Fibroblast of skin of left biceps (primary cell): ENCODE results near the gene CD3E.
"Not testable (repeated sequence)": the region's sequence is repeated elsewhere in the genome, so short reads cannot be mapped to it uniquely, and the experiment has no call there.

Source experiments
- DNase-seq, 2 experiments: peaks; one replicate each; pipeline ENCODE4 v3.0.0-alpha.2; 2013; ENCODE audit warnings: low read depth in 2 of 2

The CD3E gene

DNA sequence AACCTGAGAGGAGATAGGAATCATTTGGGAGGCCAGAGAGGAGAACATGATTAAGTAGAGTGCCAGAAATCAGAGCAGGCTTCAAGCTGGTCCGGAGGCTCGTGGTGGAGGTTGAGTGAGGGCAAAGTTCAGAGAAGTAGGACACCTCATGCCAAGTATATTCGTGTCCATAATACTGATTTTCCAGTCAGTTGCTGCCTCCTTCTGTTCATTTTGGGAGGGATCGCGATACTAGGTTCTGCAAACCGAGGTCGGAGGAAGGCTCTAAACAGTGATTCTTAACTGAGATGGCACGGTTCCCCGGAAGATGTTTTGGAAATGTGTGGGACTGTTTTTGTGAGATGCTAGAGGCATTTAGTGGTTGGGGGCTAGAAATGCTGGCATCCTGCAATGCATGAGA lies 13.6 kb upstream of the CD3E start:
- DNase-seq, result no peak

DNA sequence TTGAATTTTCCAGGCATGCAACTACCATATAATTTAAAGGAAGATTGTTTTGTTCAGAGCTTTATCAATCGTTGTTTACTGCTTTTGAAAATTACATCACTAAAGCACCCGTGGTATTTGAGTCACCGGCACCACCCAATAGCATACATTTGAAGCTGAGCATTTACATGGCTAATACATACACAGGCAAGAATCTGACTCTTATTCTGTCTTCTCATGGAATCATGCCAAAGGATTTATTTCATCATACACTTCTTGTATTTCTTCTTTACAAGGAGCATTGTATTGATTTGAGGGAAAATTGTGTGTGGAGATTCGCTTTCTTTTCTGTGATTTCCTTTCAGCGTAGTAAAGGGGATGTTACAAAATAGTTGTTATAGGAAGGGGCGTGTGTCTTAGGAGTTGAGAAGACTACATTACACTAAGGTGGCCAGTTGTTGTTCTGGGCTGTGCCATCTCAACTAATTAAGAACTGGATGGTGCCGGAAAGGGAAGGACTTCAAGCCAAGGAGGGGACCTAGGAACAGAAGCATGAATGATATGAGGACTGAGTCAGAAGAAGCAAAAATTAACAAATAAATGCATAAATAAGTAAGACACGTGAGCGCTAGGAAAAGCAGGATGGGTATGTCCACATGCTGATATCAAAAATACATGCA lies 12.9 kb upstream of the CD3E start:
- peak in 1 of 2 experiments; percentile 2 for DNase-seq

DNA sequence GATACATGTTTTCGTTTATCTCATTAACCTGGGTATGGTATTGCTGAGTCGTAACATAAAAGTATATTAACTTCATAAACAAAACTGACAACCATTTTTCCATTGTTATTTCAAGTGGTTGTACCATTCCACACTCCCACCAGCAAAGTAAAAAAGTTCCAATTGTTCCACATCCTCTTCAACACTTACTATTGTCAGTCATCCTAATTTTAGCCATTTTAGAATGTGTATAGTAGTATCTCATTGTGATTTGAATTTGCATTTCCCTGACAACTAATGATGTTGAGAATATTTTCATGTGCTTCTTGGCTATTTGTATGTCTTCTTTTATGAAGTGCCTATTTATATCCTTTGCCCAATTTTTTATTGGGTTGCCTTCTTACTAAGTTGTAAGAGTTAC lies 10.5 kb upstream of the CD3E start:
- DNase-seq, result no peak

DNA sequence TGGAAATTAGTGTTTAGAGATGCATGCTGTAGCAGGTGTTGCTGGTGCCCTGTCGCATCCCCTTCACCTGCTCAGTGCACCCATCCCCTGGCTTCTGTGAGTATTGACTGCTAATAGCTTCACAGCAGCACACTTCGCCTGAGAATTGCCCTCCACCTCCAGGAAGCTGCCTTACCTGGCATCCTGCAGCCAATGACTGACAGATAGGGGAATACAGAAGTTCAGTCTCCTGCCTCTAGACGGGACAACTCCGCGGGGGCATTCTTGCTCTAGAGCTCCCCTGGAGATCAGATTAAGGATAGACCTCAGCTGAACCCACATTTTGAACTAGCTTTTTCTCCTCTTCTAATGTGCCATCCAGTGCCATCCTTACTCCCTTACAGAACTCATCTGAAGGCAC lies 9.3 kb upstream of the CD3E start:
- no peak for DNase-seq

DNA sequence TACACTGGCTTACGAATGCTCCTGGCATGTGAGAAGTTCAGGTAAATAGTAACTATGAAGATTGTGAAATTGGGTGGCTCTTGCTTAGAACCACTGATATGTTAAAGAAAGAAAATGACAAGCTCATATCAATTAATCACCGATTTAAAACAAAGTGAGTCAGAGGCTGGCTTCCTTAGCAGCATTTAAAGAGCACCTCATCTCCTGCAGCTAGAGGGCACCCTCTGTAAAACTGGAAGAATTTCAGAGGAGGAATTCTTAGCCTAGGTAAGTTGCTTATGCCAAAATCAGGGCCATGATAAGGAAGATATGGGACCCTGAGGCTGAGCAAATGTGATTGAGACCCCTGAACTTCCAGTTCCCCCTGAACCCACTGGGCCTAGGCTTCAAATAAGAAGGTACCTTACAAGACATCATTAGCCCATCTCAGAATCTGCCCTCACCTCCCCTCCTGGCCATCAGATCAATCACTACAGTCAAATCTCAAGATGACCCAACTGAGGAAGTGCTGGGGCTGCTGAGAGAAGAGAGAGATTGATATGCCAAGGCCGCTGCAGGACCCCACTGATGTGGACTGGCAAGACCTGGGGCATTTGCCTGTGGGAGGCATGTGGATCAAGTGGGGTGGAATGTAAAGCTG lies 8.6 kb upstream of the CD3E start:
- DNase-seq, result no peak

DNA sequence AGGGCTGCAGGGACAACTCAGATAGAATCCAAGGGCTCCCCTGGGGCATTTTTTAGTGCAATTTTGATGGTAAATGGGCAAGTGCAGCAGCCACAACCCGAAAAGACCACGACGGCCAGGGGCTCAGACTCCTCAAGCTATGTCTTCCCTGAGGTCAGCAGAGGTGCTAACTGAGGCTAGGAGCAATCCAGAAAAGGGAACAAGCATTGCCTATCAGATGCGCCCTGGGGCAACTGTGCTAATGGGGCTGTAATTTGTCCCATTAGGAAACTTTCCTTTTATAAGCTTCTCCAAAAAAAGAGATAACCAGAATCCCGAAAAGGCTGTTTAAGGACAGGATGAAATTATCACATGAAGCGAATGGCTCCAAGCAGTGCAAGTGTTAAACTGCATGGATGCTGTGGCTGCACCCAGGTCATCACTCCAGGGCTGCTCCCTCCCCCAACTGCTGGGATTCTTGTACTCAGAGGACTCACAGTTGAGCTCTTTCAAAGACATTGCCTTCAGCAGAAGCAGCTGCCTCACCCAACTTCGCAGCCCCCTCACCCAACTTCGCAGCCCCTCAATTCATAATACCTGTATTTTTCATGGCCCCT lies 2.8 kb upstream of the CD3E start:
- DNase-seq, result no peak

DNA sequence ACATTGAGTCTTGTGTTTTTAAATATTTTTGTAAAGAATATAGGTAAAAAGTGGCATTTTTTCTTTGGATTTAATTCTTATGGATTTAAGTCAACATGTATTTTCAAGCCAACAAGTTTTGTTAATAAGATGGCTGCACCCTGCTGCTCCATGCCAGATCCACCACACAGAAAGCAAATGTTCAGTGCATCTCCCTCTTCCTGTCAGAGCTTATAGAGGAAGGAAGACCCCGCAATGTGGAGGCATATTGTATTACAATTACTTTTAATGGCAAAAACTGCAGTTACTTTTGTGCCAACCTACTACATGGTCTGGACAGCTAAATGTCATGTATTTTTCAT lies 333 bp upstream of the CD3E start:
- DNase-seq, result no peak

DNA sequence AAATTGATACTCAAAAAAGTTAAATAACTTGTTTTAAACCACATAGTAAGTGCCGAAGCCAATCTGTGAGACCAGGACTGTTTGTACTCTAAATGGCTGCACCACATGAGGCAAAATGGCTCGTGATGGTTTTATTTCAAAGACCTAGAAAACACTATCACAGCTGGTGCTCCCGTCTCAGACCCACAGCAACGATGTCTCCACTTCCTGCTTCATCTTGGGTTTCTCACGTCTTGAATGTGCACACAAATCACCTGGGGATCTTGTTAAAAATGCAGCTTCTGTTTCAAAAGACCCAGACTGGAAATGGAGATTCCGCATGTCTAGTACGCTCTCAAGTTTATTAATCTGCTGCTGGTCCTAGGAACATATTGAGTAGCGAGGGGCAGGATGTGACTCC lies 1.2 kb downstream of the CD3E start:
- no peak for DNase-seq

DNA sequence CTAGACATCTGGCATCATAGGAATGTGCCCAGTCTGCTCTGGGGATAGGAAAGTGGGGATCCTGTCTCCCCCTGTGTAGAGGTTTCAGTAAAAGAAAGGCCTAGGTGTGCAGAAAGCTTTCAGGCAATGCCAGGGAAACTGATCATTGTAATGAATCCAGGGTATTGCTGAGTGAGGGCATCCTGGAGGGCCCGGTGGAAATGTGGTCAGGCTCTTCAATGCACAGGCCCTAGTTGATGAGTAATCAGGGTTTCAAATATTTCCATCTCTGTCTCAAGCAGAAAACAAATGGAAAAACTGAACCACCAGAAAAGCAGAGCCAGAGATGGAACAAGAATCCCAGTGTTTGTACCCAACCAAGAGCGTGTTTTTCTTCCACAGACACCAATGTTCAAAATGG lies 2.0 kb downstream of the CD3E start:
- no peak for DNase-seq

DNA sequence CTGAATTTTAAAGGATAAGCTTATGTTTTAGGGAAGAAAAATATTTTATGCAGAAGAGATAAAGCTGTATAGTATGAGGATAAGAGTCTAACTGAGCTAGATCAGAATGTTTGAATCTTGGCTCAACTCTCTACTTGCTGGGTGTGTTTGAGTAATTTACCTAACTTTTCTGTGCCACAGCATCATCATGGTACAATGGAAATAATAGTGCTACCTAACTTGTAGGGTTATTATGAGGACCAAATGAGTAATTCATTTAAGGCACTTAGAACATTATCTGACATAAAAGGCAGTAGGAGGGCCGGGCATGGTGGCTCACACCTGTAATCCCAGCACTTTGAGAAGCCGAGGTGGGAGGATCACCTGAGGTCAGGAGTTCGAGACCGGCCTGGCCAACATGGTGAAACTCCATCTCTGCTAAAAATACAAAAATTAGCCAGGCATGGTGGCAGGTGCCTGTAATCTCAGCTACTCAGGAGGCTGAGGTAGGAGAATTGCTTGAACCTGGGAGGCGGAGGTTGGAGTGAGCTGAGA lies 4.5 kb downstream of the CD3E start:
- DNase-seq, result not testable (repeated sequence)

DNA sequence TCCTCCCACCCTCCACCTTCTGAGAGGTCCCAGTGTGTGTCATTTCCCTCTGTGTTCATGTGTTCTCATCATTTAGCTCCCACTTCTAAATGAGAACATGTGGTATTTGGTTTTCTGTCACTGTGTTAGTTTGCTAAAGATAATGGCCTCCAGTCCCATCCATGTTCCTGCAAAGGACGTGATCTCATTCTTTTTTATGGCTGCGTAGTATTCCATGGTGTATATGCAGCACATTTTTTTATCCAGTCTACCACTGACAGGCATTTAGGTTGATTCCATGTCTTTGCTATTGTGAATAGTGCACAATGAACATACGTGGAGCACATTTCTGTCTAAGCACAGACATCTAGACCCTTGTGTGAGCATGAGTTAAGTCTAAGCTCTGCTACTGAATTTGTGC lies 5.7 kb downstream of the CD3E start:
- DNase-seq, result no peak

DNA sequence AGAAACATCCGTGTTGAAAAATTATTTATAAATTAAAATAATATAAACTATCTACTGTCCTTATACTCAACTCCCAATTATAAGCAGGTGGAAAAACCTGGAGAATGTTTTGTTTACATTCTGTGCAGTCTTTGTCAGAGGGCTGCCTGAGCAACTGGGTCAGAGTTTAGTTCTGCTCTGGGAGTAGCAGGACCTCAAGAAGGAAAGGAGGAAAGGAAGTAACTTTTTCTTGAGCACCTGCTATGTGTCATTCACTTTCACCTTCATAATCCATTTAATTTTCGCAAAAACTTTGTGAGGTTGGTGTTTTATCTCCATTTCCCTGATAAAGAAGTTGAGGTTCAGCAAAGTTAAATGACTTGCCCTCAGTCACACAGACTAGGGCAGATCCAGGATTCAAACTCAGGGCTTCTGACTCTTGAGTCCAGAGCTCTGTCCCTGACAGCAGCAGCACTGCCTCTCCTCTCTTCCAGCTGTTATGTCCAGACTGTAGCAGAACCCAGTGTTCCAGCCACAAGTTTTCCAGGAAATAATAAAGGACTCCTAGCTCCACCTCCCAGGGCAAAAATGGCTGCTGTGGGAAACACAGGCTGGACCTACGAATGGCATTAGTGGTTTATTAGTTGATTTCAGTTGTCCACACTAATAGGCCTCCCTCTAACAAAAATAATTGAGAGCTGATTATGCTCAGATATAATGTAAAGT lies 6.4 kb downstream of the CD3E start:
- DNase-seq, result no peak

DNA sequence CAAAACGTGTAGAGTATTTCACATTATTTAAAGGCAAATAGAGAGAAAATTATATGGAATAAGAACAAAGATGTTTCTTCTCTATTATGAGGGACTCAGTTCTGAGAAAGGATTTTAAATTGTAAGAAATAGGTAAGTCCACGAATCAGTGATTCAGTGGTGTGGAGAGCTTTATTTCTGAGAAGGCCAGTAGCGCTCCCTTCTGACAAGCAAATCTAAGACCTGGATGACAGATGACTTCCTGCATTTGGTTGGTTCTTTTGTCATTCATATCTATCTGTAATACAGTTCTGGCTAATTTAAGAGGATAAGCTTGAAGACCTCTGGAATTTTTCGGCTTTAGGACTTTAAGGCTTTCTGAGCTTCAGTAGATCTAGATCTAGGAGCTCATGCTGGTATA lies 7.0 kb downstream of the CD3E start:
- DNase-seq, result no peak

DNA sequence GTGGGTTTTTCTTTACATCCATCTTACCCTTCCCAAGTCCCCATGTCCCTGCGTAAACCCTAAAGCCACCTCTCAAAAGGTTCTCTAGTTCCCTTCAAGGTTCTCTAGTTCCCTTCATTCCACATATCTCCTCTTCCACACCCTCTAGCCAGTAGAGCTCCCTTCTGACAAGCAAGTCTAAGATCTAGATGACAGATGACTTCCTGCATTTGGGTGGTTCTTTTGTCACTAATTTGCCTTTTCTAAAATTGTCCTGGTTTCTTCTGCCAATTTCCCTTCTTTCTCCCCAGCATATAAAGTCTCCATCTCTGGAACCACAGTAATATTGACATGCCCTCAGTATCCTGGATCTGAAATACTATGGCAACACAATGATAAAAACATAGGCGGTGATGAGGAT lies 7.8 kb downstream of the CD3E start:
- no peak for DNase-seq

DNA sequence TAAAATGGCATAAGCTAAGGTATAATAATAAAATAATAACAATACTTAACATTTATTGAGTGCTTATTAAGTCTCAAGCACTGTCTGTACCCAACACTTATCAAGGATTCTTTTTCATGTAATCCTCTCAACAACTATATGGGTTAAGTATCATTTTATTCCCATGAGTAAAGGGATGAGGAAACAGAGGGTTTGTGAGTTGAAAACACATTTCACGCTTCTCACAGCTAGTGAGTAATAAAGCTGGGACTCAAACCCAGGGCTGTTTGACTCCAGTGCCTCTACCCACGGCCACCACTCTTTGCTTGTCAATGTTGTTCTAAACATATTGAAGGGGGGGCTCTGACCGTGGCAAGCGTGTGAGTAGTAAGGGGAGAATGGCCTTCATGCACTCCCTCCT lies 8.7 kb downstream of the CD3E start:
- DNase-seq, result no peak

DNA sequence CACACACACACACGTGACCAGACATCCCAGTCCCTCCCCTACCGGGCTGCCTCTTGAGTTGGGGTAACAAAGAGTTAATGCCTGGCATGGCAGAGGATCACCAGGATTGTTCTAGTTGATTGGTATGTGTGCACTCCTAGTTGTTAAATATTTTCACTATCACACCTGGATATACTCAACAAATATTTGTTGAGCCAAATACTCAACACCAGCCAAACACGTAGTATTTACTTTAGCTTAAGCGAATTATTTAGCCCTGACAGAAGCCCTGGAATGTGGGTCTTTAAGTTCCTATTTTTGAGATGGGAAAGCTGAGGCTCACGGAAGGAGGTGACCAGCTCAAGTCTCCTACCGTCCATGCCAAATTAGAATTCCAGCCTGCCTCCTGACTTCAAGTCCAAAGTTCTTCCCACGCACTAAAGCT lies 10.5 kb downstream of the CD3E start:
- no peak for DNase-seq

DNA sequence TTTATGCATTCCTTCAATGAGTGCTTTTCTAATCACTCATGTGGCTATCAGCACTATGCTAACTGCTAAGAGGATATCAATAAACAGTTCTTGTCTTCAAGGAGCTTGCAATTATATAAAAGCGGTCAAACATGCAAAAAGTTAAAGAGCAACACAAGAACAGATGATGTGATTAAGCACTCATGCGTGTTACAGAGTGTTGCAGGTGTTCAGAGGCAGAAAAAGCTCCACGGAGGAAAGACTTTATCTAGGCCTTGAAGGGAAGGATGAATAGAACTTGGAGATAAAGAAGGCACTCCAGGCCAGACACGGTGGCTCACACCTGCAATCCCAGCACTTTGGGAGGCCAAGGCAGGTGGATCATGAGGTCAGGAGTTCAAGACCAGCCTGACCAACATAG lies 13.6 kb downstream of the CD3E start:
- no peak for DNase-seq

DNA sequence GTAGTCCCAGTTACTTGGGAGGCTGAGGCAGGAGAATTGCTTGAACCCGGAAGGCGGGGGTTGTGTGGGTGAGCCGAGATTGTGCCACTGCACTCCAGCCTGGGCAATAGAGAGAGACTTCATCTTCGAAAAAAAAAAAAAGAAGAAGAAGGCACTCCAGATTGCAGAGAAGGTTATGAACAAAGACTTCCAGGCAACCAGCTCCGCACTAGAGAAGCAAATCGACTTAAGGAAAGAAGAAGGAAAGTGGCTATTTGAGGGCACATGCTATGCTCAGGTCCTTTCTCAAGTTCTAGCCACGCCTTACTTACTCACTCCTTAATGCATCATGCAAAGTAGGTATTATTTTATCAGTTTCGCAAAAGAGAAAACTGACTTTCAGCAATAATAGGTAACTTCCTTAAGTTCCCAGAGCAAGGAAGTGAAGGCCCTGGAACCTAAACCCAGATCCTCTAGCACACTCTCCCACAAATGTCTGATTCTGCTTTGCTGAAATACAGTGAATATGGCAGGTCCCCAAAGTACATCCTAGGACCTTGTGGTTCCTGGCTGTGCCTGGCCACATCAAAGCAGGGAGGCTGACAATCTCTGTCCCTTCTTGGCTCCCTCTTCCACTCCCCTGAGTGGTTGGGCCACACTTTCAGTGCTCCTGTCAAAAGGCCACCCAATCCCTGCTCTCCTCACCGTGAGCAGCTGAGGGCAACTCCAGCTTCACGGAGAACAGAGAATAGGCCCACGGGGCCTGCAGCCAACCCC lies 14.2 kb downstream of the CD3E start:
- no peak for DNase-seq

DNA sequence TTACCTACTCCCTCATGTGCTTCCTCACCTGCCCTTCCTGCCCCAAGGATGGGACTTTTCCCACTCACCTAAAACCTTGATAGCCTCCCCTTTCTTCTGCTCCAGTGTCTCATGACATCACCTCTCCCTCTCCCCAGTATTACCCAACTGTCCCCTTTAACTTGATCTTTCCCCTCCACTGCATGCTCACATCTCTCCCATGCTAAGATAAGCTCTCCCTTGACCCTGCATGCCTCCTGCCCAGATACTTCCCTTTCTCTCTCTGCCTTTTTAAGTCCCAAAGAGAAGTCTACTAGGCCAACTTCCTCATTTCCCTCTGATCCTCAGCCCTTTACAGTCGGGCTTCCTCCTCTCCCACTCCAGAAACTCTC lies 14.8 kb downstream of the CD3E start:
- no peak for DNase-seq

DNA sequence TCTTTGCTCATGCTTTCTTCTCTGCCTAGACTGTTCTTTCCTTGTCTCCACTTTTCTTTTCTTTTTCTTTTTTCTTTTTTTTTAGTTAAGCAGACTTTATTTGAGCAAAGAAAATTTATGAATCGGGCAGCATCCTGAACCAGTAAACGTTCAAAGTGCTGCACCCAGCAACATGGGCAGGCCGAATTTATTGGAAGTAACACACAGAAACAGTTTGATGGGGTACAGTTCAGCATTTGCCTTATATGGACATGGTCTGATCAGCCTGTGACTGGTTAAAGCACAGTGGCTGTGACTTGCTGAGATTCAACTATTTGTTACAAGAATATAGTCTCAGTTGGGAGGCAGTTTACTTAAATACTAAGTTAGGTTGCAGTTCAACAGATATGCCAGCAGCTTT lies 16.0 kb downstream of the CD3E start:
- no peak for DNase-seq

DNA sequence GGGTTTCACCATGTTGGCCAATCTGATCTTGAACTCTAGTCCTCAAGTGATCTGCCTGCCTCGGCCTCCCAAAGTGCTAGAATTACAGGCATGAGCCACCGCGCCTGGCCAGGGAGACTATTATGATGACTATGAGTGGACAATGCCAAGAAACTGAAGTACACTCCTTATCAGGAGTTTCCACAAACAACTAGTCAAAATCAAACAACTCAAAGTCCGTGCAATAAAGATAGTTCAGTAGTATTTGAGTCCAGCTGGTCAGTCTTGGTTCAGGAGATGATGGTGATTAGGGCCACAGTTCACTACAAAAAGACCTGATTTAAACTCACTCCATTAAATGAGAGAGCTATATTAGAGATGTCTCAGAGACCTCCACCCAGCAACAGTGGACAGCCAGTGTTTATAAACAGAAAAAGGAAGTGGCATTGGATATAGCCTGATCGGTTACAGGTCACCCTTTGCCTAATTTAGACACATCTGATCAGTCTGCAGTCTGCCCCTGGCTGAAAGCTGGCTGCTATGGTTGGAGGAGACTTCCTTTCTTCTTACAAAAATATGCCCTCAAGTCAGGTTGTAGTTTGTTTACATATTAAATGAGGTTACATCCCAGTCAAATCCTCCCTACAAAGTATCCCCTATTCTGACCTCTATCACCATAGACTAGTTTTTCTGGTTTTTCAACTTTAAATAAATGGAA lies 17.0 kb downstream of the CD3E start:
- DNase-seq, result no peak

DNA sequence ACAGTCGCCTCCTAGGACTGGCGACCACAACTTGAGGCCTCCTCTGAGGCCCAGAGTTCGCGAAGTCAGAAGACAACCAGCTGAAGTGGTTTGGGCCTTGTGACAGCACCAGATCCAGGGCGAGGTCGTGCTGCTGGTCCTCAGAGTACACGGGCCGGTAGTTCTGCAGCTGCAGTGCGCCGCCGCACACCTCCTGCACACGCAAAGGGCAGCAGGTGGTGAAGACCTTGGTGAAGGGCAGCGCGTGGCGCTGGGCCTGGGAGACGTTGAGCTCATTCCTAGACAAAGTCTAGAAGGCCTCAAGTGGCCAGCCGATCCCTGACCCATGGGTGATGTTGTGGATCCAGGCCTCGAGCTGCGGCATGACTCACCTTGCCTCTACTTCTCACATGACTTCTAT lies 18.2 kb downstream of the CD3E start:
- no peak for DNase-seq
